ENCODE data around the gene COA5. TPM values are rescaled to one million over a fixed set of nuclear protein-coding genes. Genes with fewer than 3 reads are reported as not detected.

Gene COA5
- polyA plus RNA-seq, 1 of the 3 experiments (the other 2 are of a cell fraction), result 40.3 TPM

DNA sequence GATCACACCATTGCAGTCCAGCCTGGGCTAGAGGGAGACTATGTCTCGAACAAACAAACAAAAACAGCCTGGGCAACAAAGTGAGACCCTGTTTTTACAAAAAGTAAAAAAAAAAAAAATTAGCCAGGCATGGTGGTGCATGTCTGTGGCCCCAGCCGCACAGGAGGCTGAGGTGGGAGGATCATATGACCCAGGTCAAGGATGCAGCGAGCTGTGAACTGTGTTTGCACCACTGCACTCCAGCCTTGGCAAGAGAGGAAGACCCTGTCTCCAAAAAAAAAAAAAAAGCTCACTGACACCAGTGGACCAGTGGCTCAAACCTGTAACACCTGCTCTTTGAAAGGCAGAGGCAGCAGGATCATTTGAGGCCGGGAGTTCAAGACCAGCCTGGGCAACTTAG, 40.1 kb upstream of the COA5 start:
- Histone ChIP-seq H3K4me1 (ENCODE audit: control insufficient read depth in 1 of 2, insufficient read depth in 2 of 2, low read depth in 1 of 2, low read length in 1 of 2) (no peaks in the 10 kb centered on the region), H3K9me3 (no peaks in the 10 kb centered on the region), H3K79me2 (ENCODE audit: insufficient read depth) (no peaks in the 10 kb centered on the region), H3K27me3 (ENCODE audit: insufficient read depth) (no peaks in the 10 kb centered on the region), H2AFZ (ENCODE audit: low read depth) (no peak overlapping the region), H3K36me3 (replicated peaks in 1 of 2; ENCODE audit: control insufficient read depth in 1 of 2, insufficient read depth in 2 of 2, low read length in 1 of 2) (no peaks in the 10 kb centered on the region), H3K9ac (no peak overlapping the region), H3K27ac (ENCODE audit: low read depth in 2 of 2, low read length in 1 of 2) (no peak overlapping the region), H3K4me2 (no peak overlapping the region), H4K20me1 (ENCODE audit: insufficient read depth) (no peaks in the 10 kb centered on the region), H3F3A (replicated peaks; ENCODE audit: insufficient read depth) (no peaks in the 10 kb centered on the region), H3K9me2 (no peaks in the 10 kb centered on the region), H3K4me3 (ENCODE audit: low read depth in 2 of 2, low read length in 1 of 2) (no peak overlapping the region)
- WGBS (ENCODE audit: low lambda C conversion rate), result 71% methylated on average over 4 of the region's 4 CpGs
- no peak for TF ChIP-seq TEAD4 (IDR thresholded peaks at IDR 0.05; ENCODE audit: borderline replicate concordance, insufficient read depth)
- TF ChIP-seq CHD2 (IDR thresholded peaks at IDR 0.05; ENCODE audit: low read length, partially characterized antibody), result no peak
- TF ChIP-seq RAD21 (IDR thresholded peaks at IDR 0.05; ENCODE audit: low read length), result no peak
- TF ChIP-seq MXI1 (IDR thresholded peaks at IDR 0.05; ENCODE audit: low read depth, low read length), result no peak
- TF ChIP-seq, protein P1, sequence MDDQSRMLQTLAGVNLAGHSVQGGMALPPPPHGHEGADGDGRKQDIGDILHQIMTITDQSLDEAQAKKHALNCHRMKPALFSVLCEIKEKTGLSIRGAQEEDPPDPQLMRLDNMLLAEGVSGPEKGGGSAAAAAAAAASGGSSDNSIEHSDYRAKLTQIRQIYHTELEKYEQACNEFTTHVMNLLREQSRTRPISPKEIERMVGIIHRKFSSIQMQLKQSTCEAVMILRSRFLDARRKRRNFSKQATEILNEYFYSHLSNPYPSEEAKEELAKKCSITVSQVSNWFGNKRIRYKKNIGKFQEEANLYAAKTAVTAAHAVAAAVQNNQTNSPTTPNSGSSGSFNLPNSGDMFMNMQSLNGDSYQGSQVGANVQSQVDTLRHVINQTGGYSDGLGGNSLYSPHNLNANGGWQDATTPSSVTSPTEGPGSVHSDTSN (IDR thresholded peaks at IDR 0.05), result no peak
- ChIA-PET CTCF (interaction anchor here (1.3 to 2.2 kb wide), 9 partner anchors 23 to 425 kb away, joined by 3 to 64 read pairs (median 5); no protein-coding TSS in a partner anchor), POLR2A (no interaction called here)
- DNase-seq, result no peak

DNA sequence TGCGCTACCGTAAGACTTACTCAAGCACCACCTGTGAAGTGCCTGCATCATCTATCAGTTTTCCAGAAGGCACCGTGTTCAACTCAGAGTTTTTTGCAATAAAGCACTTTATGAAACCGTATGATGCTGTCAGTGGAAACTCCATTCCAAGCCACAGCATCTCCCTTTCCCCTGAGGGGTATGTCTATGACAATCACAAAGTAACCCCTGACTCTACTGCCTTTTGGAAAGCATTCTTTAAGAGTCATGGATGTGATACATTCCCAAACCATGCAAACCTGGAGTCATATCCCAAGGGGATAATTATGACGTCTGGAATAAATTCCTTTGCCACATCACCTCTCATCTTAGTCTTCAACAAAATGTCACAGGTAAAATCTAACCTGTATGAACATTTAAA, 39.3 kb upstream of the COA5 start:
- ChIA-PET POLR2A (no interaction called here), CTCF (interaction anchor here (2.2 kb wide), 1 partner anchor 184 kb away, joined by 64 read pairs; no protein-coding TSS in a partner anchor)
- no peaks in the 10 kb centered on the region for H3K9me3 ChIP-seq
- H3K36me3 ChIP-seq (replicated peaks in 1 of 2; ENCODE audit: control insufficient read depth in 1 of 2, insufficient read depth in 2 of 2, low read length in 1 of 2), result no peaks in the 10 kb centered on the region
- no peak overlapping the region for H3K4me3 ChIP-seq (ENCODE audit: low read depth in 2 of 2, low read length in 1 of 2)
- WGBS (ENCODE audit: low lambda C conversion rate), result 62% methylated on average over 5 of the region's 5 CpGs
- no peak overlapping the region for H3K4me2 ChIP-seq
- no peak overlapping the region for H3K9ac ChIP-seq
- H3K27me3 ChIP-seq (ENCODE audit: insufficient read depth), result no peaks in the 10 kb centered on the region
- no peak for DNase-seq
- H3F3A ChIP-seq (replicated peaks; ENCODE audit: insufficient read depth), result no peaks in the 10 kb centered on the region
- H3K9me2 ChIP-seq, result no peaks in the 10 kb centered on the region
- H3K4me1 ChIP-seq (ENCODE audit: control insufficient read depth in 1 of 2, insufficient read depth in 2 of 2, low read depth in 1 of 2, low read length in 1 of 2), result no peaks in the 10 kb centered on the region
- no peaks in the 10 kb centered on the region for H3K79me2 ChIP-seq (ENCODE audit: insufficient read depth)
- H4K20me1 ChIP-seq (ENCODE audit: insufficient read depth), result no peaks in the 10 kb centered on the region
- H2AFZ ChIP-seq (ENCODE audit: low read depth), result no peak overlapping the region
- no peak overlapping the region for H3K27ac ChIP-seq (ENCODE audit: low read depth in 2 of 2, low read length in 1 of 2)
- TF ChIP-seq EP300 (IDR thresholded peaks at IDR 0.05; ENCODE audit: borderline replicate concordance in 1 of 2, low read depth in 1 of 2, low read length in 1 of 2), result no peak
- TF ChIP-seq, protein P2, sequence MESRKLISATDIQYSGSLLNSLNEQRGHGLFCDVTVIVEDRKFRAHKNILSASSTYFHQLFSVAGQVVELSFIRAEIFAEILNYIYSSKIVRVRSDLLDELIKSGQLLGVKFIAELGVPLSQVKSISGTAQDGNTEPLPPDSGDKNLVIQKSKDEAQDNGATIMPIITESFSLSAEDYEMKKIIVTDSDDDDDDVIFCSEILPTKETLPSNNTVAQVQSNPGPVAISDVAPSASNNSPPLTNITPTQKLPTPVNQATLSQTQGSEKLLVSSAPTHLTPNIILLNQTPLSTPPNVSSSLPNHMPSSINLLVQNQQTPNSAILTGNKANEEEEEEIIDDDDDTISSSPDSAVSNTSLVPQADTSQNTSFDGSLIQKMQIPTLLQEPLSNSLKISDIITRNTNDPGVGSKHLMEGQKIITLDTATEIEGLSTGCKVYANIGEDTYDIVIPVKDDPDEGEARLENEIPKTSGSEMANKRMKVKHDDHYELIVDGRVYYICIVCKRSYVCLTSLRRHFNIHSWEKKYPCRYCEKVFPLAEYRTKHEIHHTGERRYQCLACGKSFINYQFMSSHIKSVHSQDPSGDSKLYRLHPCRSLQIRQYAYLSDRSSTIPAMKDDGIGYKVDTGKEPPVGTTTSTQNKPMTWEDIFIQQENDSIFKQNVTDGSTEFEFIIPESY (IDR thresholded peaks at IDR 0.05; ENCODE audit: borderline replicate concordance, low read depth), result no peak
- TF ChIP-seq, protein P3, sequence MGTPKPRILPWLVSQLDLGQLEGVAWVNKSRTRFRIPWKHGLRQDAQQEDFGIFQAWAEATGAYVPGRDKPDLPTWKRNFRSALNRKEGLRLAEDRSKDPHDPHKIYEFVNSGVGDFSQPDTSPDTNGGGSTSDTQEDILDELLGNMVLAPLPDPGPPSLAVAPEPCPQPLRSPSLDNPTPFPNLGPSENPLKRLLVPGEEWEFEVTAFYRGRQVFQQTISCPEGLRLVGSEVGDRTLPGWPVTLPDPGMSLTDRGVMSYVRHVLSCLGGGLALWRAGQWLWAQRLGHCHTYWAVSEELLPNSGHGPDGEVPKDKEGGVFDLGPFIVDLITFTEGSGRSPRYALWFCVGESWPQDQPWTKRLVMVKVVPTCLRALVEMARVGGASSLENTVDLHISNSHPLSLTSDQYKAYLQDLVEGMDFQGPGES (IDR thresholded peaks at IDR 0.05; ENCODE audit: low read depth, low read length), result no peak
- TF ChIP-seq NFIC (IDR thresholded peaks at IDR 0.05; ENCODE audit: borderline replicate concordance), result no peak
- no peak for TF ChIP-seq MEF2A (IDR thresholded peaks at IDR 0.05; ENCODE audit: borderline replicate concordance, low read depth)
- no peak for TF ChIP-seq FOXJ3 (CRISPR knock-in tag; IDR thresholded peaks at IDR 0.05)
- TF ChIP-seq TCF12 (IDR thresholded peaks at IDR 0.05), result no peak
- no peak for TF ChIP-seq NRF1 (IDR thresholded peaks at IDR 0.05; ENCODE audit: low read depth, low read length)
- TF ChIP-seq SIN3A (IDR thresholded peaks at IDR 0.05; ENCODE audit: borderline replicate concordance, low read depth, low read length), result no peak
- TF ChIP-seq RFX5 (IDR thresholded peaks at IDR 0.05; ENCODE audit: low read length), result no peak
- TF ChIP-seq, protein P1 (IDR thresholded peaks at IDR 0.05), result no peak
- no peak for TF ChIP-seq ELF1 (IDR thresholded peaks at IDR 0.05)
- TF ChIP-seq MXI1 (IDR thresholded peaks at IDR 0.05; ENCODE audit: low read depth, low read length), result no peak
- TF ChIP-seq, protein P4, sequence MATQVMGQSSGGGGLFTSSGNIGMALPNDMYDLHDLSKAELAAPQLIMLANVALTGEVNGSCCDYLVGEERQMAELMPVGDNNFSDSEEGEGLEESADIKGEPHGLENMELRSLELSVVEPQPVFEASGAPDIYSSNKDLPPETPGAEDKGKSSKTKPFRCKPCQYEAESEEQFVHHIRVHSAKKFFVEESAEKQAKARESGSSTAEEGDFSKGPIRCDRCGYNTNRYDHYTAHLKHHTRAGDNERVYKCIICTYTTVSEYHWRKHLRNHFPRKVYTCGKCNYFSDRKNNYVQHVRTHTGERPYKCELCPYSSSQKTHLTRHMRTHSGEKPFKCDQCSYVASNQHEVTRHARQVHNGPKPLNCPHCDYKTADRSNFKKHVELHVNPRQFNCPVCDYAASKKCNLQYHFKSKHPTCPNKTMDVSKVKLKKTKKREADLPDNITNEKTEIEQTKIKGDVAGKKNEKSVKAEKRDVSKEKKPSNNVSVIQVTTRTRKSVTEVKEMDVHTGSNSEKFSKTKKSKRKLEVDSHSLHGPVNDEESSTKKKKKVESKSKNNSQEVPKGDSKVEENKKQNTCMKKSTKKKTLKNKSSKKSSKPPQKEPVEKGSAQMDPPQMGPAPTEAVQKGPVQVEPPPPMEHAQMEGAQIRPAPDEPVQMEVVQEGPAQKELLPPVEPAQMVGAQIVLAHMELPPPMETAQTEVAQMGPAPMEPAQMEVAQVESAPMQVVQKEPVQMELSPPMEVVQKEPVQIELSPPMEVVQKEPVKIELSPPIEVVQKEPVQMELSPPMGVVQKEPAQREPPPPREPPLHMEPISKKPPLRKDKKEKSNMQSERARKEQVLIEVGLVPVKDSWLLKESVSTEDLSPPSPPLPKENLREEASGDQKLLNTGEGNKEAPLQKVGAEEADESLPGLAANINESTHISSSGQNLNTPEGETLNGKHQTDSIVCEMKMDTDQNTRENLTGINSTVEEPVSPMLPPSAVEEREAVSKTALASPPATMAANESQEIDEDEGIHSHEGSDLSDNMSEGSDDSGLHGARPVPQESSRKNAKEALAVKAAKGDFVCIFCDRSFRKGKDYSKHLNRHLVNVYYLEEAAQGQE (IDR thresholded peaks at IDR 0.05; ENCODE audit: low read depth, low read length), result no peak
- TF ChIP-seq, protein P5, sequence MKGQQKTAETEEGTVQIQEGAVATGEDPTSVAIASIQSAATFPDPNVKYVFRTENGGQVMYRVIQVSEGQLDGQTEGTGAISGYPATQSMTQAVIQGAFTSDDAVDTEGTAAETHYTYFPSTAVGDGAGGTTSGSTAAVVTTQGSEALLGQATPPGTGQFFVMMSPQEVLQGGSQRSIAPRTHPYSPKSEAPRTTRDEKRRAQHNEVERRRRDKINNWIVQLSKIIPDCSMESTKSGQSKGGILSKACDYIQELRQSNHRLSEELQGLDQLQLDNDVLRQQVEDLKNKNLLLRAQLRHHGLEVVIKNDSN (IDR thresholded peaks at IDR 0.05; ENCODE audit: borderline replicate concordance, low read depth), result no peak
- TF ChIP-seq TEAD4 (IDR thresholded peaks at IDR 0.05; ENCODE audit: borderline replicate concordance, insufficient read depth), result no peak
